ENCODE results near the gene DMBX1. TPM values are rescaled to one million over a fixed set of nuclear protein-coding genes. Genes with fewer than 3 reads are reported as not detected.

DMBX1 gene
- total RNA-seq, 1 experiment from 2014 or later, result not detected

DNA sequence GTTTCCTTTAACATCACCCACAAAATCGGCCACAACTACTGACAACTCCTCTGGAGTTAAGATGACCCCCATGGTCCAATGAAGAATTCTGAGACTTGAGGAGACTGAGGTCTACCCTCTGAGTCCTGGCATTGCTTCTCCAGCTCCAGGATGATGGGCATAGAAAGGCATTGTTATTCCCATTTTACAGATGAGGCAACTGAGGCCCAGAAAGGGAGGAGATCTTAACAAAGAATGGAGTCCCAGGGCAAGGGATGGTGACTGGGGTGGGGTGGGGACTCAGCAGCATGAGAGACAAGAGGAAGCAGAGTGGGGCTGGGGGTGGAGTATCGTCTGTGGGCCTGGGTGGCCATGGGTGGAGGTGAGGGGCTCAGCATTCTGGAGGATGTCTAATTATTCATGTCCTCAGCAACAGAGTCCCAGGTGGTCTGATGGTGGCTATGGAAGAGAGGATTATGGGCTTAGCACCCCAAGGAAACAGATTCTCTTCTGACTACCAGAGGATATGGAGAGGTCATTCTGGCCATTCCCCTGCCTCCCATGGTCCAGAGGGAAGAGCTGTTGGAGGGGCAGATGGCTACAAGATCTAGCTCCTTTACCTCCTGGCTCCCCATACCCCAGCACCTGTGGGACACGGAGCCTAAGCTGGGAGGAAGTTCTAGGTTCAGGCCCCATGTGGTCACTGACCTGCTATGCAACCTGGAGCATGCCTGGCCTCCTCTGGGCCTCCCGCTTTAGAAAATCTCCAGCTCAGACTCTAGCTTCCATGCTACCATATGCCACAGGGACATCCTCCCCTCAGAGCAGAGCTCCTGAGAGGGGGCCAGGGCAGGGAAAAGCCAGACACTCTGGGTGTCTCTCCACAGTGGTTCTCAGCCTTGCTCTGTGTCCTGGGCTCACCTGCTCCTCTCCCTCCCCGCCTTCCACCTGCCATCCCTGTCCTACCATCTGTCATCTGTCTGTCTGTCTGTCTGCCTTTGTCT is 37.4 kb upstream of the DMBX1 start:
- H3K27ac ChIP-seq, result no peak overlapping the region
- no peak overlapping the region for H3K4me3 ChIP-seq
- H3K36me3 ChIP-seq, result no peaks in the 10 kb centered on the region
- no peaks in the 10 kb centered on the region for H3K9me3 ChIP-seq (replicated peaks)
- peaks cover 33% of the 10 kb centered on the region for H3K27me3 ChIP-seq (replicated peaks)
- no peaks in the 10 kb centered on the region for H3K4me1 ChIP-seq (replicated peaks)
- DNase-seq (ENCODE audit: low read depth in 1 of 2, low spot score in 2 of 2), result no peak

DNA sequence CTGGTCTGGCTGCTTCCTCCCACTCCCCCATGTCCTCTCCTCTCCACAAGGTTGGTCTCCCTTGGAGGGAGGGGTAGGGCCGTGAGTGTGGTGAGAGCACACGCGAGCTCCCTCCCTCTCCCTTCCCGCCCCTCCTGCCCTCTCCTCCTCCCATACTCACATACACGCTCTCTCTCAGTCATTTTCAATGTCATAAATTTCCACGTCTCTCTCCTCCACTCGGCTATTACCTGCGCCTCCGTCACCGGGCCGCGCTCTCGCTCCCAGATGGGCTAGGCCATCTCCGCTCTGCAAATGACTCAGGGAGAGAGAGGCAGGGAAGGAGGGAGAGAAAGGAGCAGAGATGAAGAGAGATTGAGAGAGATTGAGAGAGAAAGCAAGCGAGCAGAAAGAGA is 36.7 kb upstream of the DMBX1 start:
- no peak for DNase-seq (ENCODE audit: low read depth in 1 of 2, low spot score in 2 of 2)
- no peaks in the 10 kb centered on the region for H3K36me3 ChIP-seq
- peaks cover 27% of the 10 kb centered on the region for H3K27me3 ChIP-seq (replicated peaks)

GRCh38 chr1:46453449-46453848 is 36.2 kb upstream of the DMBX1 start:
- Histone ChIP-seq H3K4me1 (replicated peaks) (no peaks in the 10 kb centered on the region), H3K36me3 (no peaks in the 10 kb centered on the region), H3K27ac (no peak overlapping the region), H3K4me3 (no peak overlapping the region), H3K9me3 (replicated peaks) (no peaks in the 10 kb centered on the region), H3K27me3 (replicated peaks) (peaks cover 23% of the 10 kb centered on the region)
- no peak for DNase-seq (ENCODE audit: low read depth in 1 of 2, low spot score in 2 of 2)

More for the DNA sequence above, 36.7 kb upstream of the DMBX1 start:
- no peak overlapping the region for H3K27ac ChIP-seq
- H3K4me3 ChIP-seq, result no peak overlapping the region
- H3K4me1 ChIP-seq (replicated peaks), result no peaks in the 10 kb centered on the region
- H3K9me3 ChIP-seq (replicated peaks), result no peaks in the 10 kb centered on the region

DNA sequence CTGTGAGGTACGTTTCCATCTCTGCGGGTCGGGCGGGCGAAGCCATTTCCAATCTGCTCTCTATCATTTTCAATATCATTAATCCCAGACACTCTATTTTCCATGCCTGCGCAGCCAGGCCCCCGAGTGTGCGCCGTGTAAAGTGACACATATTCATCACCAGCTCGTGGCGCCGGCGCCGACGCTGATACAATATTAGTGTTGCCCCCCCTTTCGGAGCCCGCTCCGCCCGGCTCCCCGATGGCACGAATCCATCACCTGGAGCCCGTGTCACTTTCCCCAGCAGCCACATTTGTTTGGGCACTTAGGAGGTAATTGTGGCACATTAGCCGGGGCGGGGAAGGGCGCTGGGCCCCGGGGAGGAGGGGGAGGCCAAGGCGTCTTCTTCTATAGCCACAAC is 33.7 kb upstream of the DMBX1 start:
- Histone ChIP-seq H3K27me3 (replicated peaks) (peaks cover 21% of the 10 kb centered on the region; the same call in 1 of the 2 replicates), H3K4me3 (no peak overlapping the region), H3K27ac (no peak overlapping the region), H3K36me3 (no peaks in the 10 kb centered on the region), H3K9me3 (replicated peaks) (no peaks in the 10 kb centered on the region), H3K4me1 (replicated peaks) (no peaks in the 10 kb centered on the region)
- DNase-seq (ENCODE audit: low read depth in 1 of 2, low spot score in 2 of 2), result no peak

- peaks cover 21% of the 10 kb centered on the region; the same call in 1 of the 2 replicates for H3K27me3 ChIP-seq (replicated peaks)
- no peaks in the 10 kb centered on the region for H3K36me3 ChIP-seq
- DNase-seq (ENCODE audit: low read depth in 1 of 2, low spot score in 2 of 2), result no peak
- H3K27ac ChIP-seq, result no peak overlapping the region
- H3K4me1 ChIP-seq (replicated peaks), result peaks cover 1% of the 10 kb centered on the region
- H3K4me3 ChIP-seq, result no peak overlapping the region
- H3K9me3 ChIP-seq (replicated peaks), result no peaks in the 10 kb centered on the region
These were observed 33.1 kb upstream of the DMBX1 start for GRCh38 chr1:46456411-46456963.

- peaks cover 8% of the 10 kb centered on the region for H3K4me1 ChIP-seq (replicated peaks)
- no peak overlapping the region for H3K27ac ChIP-seq
- H3K4me3 ChIP-seq, result no peak overlapping the region
- no peak for DNase-seq (ENCODE audit: low read depth in 1 of 2, low spot score in 2 of 2)
- H3K36me3 ChIP-seq, result no peaks in the 10 kb centered on the region
- H3K27me3 ChIP-seq (replicated peaks), result peaks cover 21% of the 10 kb centered on the region; the same call in 1 of the 2 replicates
- no peaks in the 10 kb centered on the region for H3K9me3 ChIP-seq (replicated peaks)
These were observed 32.5 kb upstream of the DMBX1 start for GRCh38 chr1:46457178-46457577.

GRCh38 chr1:46458190-46458589 is 31.4 kb upstream of the DMBX1 start:
- Histone ChIP-seq H3K9me3 (replicated peaks) (no peaks in the 10 kb centered on the region), H3K36me3 (no peaks in the 10 kb centered on the region), H3K4me1 (replicated peaks) (peaks cover 11% of the 10 kb centered on the region), H3K27me3 (replicated peaks) (peaks cover 15% of the 10 kb centered on the region; the same call in 1 of the 2 replicates), H3K27ac (no peak overlapping the region), H3K4me3 (no peak overlapping the region)
- no peak for DNase-seq (ENCODE audit: low read depth in 1 of 2, low spot score in 2 of 2)

DNA sequence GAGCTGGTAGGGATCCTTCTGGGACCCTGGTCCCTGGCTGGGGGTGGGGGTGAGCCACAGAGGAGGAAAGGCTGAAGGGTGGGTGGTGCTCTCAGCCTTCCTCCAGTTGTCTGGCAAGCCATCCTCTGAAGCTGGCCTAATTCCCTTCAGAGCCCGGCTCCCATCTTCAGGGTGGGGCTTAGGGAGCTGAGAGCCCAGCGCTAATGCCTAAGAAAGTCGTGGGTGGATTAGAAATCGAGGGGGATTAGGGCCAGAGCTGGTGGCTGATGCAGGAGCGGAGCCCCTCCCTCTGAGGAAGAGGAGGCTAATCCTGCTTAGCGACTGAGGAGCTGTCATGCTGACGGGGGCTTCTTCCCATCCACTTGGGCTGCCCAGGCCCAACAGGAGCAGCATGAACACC is 30.8 kb upstream of the DMBX1 start:
- no peak for DNase-seq (ENCODE audit: low read depth in 1 of 2, low spot score in 2 of 2)
- Histone ChIP-seq H3K4me3 (no peak overlapping the region), H3K4me1 (replicated peaks) (peaks cover 11% of the 10 kb centered on the region), H3K27ac (no peak overlapping the region), H3K36me3 (no peaks in the 10 kb centered on the region), H3K9me3 (replicated peaks) (no peaks in the 10 kb centered on the region), H3K27me3 (replicated peaks) (peaks cover 15% of the 10 kb centered on the region; the same call in 1 of the 2 replicates)

DNA sequence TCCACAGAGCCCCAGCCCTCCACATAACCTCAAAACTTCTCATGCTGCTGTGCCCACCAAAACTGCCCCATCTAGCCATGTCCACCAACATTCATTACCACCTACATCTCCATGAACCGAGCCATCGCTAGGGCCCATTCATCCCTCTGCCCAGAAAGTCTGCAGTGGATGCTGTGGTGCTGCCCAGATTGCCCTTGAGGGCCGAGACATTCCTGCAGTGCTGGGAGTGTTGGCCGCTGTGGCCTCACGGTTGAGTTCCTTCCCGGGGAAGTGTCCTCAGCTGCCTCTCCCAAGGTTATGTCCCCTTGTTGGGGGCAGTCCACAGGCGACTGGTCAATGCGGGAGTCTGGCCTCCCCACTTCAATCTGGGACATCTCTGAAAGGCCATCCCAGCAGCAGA is 30.3 kb upstream of the DMBX1 start:
- Histone ChIP-seq H3K4me3 (no peak overlapping the region), H3K9me3 (replicated peaks) (no peaks in the 10 kb centered on the region), H3K27me3 (replicated peaks) (peaks cover 12% of the 10 kb centered on the region; the same call in 1 of the 2 replicates), H3K4me1 (replicated peaks) (peaks cover 11% of the 10 kb centered on the region), H3K36me3 (no peaks in the 10 kb centered on the region), H3K27ac (no peak overlapping the region)
- no peak for DNase-seq (ENCODE audit: low read depth in 1 of 2, low spot score in 2 of 2)

DNA sequence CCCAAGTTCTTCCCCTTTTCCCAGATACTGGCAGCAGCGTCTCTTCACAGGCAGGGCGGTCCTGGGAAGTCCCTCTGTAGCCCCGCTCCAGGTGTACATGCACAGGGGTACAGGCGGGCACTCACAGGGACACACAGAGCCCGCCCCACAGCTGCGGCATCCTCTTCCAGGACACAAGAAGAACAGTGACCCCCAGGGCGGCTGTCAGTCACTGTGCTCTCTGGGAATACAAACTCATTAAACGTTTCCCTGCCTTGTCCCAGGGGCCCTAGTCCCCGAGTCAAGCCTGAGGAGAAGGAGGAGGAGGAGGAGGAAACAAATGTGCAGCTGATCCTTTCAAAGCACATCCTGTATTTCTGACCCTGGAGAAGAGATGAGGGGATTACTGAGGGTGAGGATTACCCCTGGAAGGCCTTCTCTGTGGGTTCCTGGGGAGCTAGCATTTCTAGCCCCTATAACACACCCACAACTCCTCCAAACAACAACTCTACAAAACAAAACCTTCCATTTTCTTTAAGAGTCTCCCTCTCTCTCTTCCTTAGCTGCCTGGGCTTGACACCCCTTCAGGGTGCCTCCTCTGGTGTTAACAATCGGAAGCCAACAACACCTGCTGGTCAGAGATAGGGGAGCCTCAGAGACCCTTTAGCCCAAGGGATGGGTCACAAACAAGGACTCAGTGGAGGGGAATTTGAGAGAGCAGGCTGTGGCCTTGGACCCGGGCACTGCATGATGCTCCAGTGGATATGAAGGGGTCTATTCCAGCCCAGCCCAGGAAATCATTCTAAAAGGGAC is 28.4 kb upstream of the DMBX1 start:
- Histone ChIP-seq H3K27me3 (replicated peaks) (peaks cover 9% of the 10 kb centered on the region), H3K4me3 (no peak overlapping the region)

DNA sequence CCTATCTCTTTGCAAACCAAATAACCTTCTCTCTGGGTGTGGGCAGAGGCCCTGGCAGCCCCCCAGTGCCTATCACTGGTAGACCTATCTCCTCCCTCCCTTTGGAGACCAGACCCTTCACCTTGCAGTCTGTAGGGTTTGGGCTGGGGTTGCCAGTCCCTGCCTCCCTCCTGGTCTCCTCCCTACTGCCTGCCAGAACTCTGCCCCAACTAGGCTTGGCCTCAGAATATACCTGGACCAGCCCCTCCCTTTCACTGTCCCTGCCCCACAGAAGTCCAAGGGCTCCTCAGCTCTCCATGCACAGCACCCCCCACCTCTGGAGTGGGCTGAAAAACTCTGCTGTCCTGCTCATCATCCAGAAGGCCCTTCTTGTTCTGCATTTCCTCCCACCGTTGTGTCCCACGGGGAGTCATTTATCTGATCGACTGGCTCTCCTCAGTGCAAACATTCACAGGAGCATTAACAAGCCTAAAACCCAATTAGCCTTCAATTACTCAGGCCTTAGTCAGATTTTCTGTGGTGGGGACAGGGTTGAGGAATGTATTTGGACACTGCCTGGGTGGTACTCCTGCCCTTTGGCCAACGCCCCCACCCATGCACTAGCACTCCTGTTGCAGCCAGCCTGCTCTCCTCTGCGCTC is 27.7 kb upstream of the DMBX1 start:
- no peak overlapping the region for H3K27ac ChIP-seq
- DNase-seq (ENCODE audit: low read depth in 1 of 2, low spot score in 2 of 2), result peak in 1 of 2 experiments; percentile 56
- H3K27me3 ChIP-seq (replicated peaks), result peaks cover 14% of the 10 kb centered on the region
- no peak overlapping the region for H3K4me3 ChIP-seq
- peaks cover 16% of the 10 kb centered on the region for H3K4me1 ChIP-seq (replicated peaks)
- H3K9me3 ChIP-seq (replicated peaks), result no peaks in the 10 kb centered on the region
- H3K36me3 ChIP-seq, result no peaks in the 10 kb centered on the region

More for the DNA sequence above, 28.4 kb upstream of the DMBX1 start:
- DNase-seq (ENCODE audit: low read depth in 1 of 2, low spot score in 2 of 2), result no peak
- H3K4me1 ChIP-seq (replicated peaks), result peaks cover 11% of the 10 kb centered on the region
- no peak overlapping the region for H3K27ac ChIP-seq
- no peaks in the 10 kb centered on the region for H3K9me3 ChIP-seq (replicated peaks)
- H3K36me3 ChIP-seq, result no peaks in the 10 kb centered on the region

DNA sequence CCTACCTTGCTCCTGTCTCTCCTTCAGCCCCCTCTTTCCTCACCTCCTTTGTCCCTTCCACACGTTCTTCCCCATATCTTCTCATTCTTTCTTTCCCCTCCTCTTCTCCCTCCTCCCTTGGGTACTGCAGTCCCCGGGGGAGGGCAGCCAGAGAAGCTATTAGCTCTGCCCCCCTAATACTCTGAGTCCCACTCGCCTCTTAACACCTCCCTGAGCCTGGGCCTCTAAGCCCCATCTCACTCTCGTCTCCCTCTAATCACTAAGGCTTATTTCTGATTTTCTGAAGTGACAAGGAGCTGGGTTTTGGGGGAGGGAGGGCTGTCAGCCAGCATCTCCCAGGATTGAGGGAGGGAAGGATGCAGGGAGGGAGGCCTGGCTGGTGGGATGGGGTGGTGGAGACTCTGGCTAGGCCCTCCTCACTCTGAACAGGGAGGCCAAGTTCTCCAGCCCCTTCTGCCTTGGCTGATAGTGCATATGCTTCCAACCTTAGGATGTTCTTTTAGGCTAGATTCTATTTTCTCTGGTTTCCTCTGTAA is 25.6 kb upstream of the DMBX1 start:
- Histone ChIP-seq H3K9me3 (replicated peaks) (no peaks in the 10 kb centered on the region), H3K4me3 (no peak overlapping the region), H3K36me3 (no peaks in the 10 kb centered on the region), H3K27ac (no peak overlapping the region), H3K4me1 (replicated peaks) (peaks cover 17% of the 10 kb centered on the region), H3K27me3 (replicated peaks) (peaks cover 20% of the 10 kb centered on the region)
- no peak for DNase-seq (ENCODE audit: low read depth in 1 of 2, low spot score in 2 of 2)

- H3K27me3 ChIP-seq (replicated peaks), result peaks cover 13% of the 10 kb centered on the region
- DNase-seq (ENCODE audit: low read depth in 1 of 2, low spot score in 2 of 2), result no peak
- no peak overlapping the region for H3K27ac ChIP-seq
- no peak overlapping the region for H3K4me3 ChIP-seq
- H3K36me3 ChIP-seq, result no peaks in the 10 kb centered on the region
- H3K4me1 ChIP-seq (replicated peaks), result peaks cover 17% of the 10 kb centered on the region
- no peaks in the 10 kb centered on the region for H3K9me3 ChIP-seq (replicated peaks)
These were observed 24.7 kb upstream of the DMBX1 start for GRCh38 chr1:46464915-46465314.

All from SJSA1 (cell line).